Activated CD8-positive, alpha-beta memory T cell treated with anti-CD3 and anti-CD28 coated beads, Interleukin-2, amount 50 U/mL, for 1 hour (primary cell): ENCODE data around the gene SLC34A1.

Source experiments
- DNase-seq: peaks from one replicate; pipeline ENCODE4 v3.0.0-alpha.2; 2020; ENCODE audit errors: extremely low read depth

Gene SLC34A1

GRCh38 chr5:177432143-177432838 is 48.1 kb downstream of the SLC34A1 start:
- DNase-seq = no peak

GRCh38 chr5:177432839-177433657 is 48.8 kb downstream of the SLC34A1 start:
- no peak for DNase-seq

GRCh38 chr5:177433658-177434217 is 49.5 kb downstream of the SLC34A1 start:
- DNase-seq = no peak

GRCh38 chr5:177434437-177434836 is 50.2 kb downstream of the SLC34A1 start:
- DNase-seq = no peak

- DNase-seq = no peak
These were observed 50.9 kb downstream of the SLC34A1 start for GRCh38 chr5:177434942-177435738.

- DNase-seq = no peak
These were observed 51.8 kb downstream of the SLC34A1 start for GRCh38 chr5:177435847-177436536.

- DNase-seq = no peak
These were observed 53.4 kb downstream of the SLC34A1 start for GRCh38 chr5:177437623-177438022.

GRCh38 chr5:177438468-177438867 is 54.2 kb downstream of the SLC34A1 start:
- DNase-seq = no peak

GRCh38 chr5:177439518-177440053 is 55.4 kb downstream of the SLC34A1 start:
- DNase-seq = no peak

- no peak for DNase-seq
These were observed 56.2 kb downstream of the SLC34A1 start for GRCh38 chr5:177440211-177440989.

- DNase-seq = no peak
These were observed 57.0 kb downstream of the SLC34A1 start for GRCh38 chr5:177440990-177441780.

GRCh38 chr5:177442066-177442826 is 58.0 kb downstream of the SLC34A1 start:
- DNase-seq = no peak

- no peak for DNase-seq
These were observed 59.1 kb downstream of the SLC34A1 start for GRCh38 chr5:177443144-177443983.

GRCh38 chr5:177444106-177445051 is 60.1 kb downstream of the SLC34A1 start:
- DNase-seq = no peak

- DNase-seq = no peak
These were observed 61.0 kb downstream of the SLC34A1 start for GRCh38 chr5:177445052-177445916.

GRCh38 chr5:177445917-177446199 is 61.6 kb downstream of the SLC34A1 start:
- DNase-seq = no peak
